HepG2 (cell line): ENCODE measurements around the gene KLHL17. TPM values are rescaled to one million over a fixed set of nuclear protein-coding genes. Genes with fewer than 3 reads are reported as not detected.

Source experiments
- ATAC-seq: fragments of 200-7000 bp; cut with Tn5 transposase; 3 replicates; pipeline ENCODE4 v1.9.1; 2020; ENCODE audit warnings: mild to moderate bottlenecking, moderate library complexity
- BruUV-seq: library from RNA; stranded (reverse); fragments of 400-500 nt; replicated peaks from 2 replicates; lab custom pipeline; 2021; lab: Mats Ljungman, UMichigan
- CTCF ChIA-PET: fragments of 300-600 bp; formaldehyde crosslinking; extraction: SDS; loops from one replicate; lab custom pipeline; 2021; ENCODE audit warnings: low total read pairs, inconsistent platforms, low intra/inter-chr PET ratio; lab: Yijun Ruan, JAX
- POLR2A ChIA-PET: fragments of 350-600 bp; sonication (Branson Sonifier 250); formaldehyde crosslinking; loops from one replicate; lab custom pipeline; 2020; ENCODE audit warnings: antibody characterized with exemption, inconsistent platforms; lab: Yijun Ruan, JAX
- DNase-seq: peaks from one replicate; pipeline ENCODE4 v3.0.0-alpha.2; 2015; ENCODE audit warnings: low spot score
- FAIRE-seq: peaks from 3 replicates; lab custom pipeline; 2011; peaks lifted over from hg19 to GRCh38; lab: Jason Lieb, UNC
- H2AFZ ChIP-seq: one replicate; pipeline ENCODE4 v1.6.1; 2011; ENCODE audit warnings: low read length, inconsistent platforms
- H3K27ac ChIP-seq: fragments of 300-600 bp; 3 replicates; pipeline ENCODE4 v1.8.0; 2011; ENCODE audit warnings: mixed run types, mild to moderate bottlenecking, mixed read lengths, low read length, inconsistent platforms; ENCODE audit not compliant: insufficient read depth; ENCODE audit errors: extremely low read length
- H3K27me3 ChIP-seq, 2 experiments: fragments of 200-600 bp in 1 of 2; 2 replicates in 1 of 2; 3 replicates in 1 of 2; pipeline versions ENCODE4 v1.6.0 to v1.8.0; 2011; ENCODE audit warnings: low read length in 2 of 2, mild to moderate bottlenecking in 2 of 2, moderate library complexity in 2 of 2, inconsistent platforms in 1 of 2; ENCODE audit not compliant: insufficient read depth in 2 of 2, control insufficient read depth in 1 of 2
- H3K36me3 ChIP-seq, 2 experiments: fragments of 200-600 bp in 1 of 2; replicated peaks in 1 of 2; 2 replicates in 1 of 2; 3 replicates in 1 of 2; pipeline versions ENCODE4 v1.5.1 to v1.8.0; 2011; ENCODE audit warnings: low read length in 2 of 2, inconsistent platforms in 1 of 2; ENCODE audit not compliant: insufficient read depth in 2 of 2, control insufficient read depth in 1 of 2
- H3K4me1 ChIP-seq: 2 replicates; pipeline ENCODE4 v1.5.1; 2012; ENCODE audit warnings: low read length, inconsistent platforms; ENCODE audit not compliant: insufficient read depth
- H3K4me2 ChIP-seq: 2 replicates; pipeline ENCODE4 v1.6.0; 2011; ENCODE audit warnings: low read depth, low read length, inconsistent platforms
- H3K4me3 ChIP-seq, 3 experiments: fragments of 200-600 bp in 1 of 3; sonication (generic), shearing (Covaris generic) in 1 of 3; replicated peaks in 1 of 3; 2 replicates each; pipeline ENCODE4 v1.5.1; 2011 to 2016; ENCODE audit warnings: low read length in 3 of 3, inconsistent platforms in 2 of 3, low read depth in 2 of 3, mild to moderate bottlenecking in 2 of 3, control low read depth in 1 of 3, mixed read lengths in 1 of 3; ENCODE audit not compliant: insufficient read depth in 1 of 3
- H3K79me2 ChIP-seq: one replicate; pipeline ENCODE4 v1.6.1; 2011; ENCODE audit warnings: low read length, inconsistent platforms; ENCODE audit not compliant: insufficient read depth
- H3K9ac ChIP-seq: 2 replicates; pipeline ENCODE4 v1.6.0; 2011; ENCODE audit warnings: mild to moderate bottlenecking, low read depth, low read length, inconsistent platforms; ENCODE audit not compliant: insufficient read depth
- H3K9me3 ChIP-seq: 2 replicates; pipeline ENCODE4 v1.5.1; 2012; ENCODE audit warnings: mild to moderate bottlenecking, low read length
- H4K20me1 ChIP-seq: 2 replicates; pipeline ENCODE4 v1.6.0; 2011; ENCODE audit warnings: inconsistent platforms, mild to moderate bottlenecking, low read length, moderate library complexity; ENCODE audit not compliant: insufficient read depth
- NFYC ChIP-seq: IDR thresholded peaks from 2 replicates; pipeline ENCODE4 v1.6.1; 2016; ENCODE audit warnings: missing genetic modification reagents, missing compliant biosample characterization
- ZFX ChIP-seq: sonication (generic); formaldehyde crosslinking; IDR thresholded peaks from 2 replicates; pipeline ENCODE4 v1.4.0; 2020; ENCODE audit warnings: mild to moderate bottlenecking, low read depth, missing genetic modification reagents, moderate library complexity
- ZNF3 ChIP-seq: IDR thresholded peaks from 2 replicates; pipeline ENCODE4 v1.7.0; 2017; ENCODE audit warnings: inconsistent platforms
- ZSCAN12 ChIP-seq: sonication (generic); formaldehyde crosslinking; IDR thresholded peaks from 2 replicates; pipeline ENCODE4 v1.9.0; 2021; ENCODE audit warnings: mild to moderate bottlenecking, missing genetic modification reagents
- ZSCAN21 ChIP-seq: sonication (generic); formaldehyde crosslinking; IDR thresholded peaks from 2 replicates; pipeline ENCODE4 v1.8.0; 2022; ENCODE audit warnings: mild to moderate bottlenecking, missing genetic modification reagents, moderate library complexity, borderline replicate concordance
- WGBS: methylation state at CpG from one replicate; pipeline ENCODE4 v1.1.6; 2017; ENCODE audit warnings: low lambda C conversion rate; 5-methylcytosine and 5-hydroxymethylcytosine counted together
- in situ Hi-C: cut with HindIII; loops from 2 replicates; pipeline ENCODE4 v1.10.0; 2017; ENCODE audit warnings: low pct_unique_long_range_greater_than_20kb; ENCODE audit not compliant: extremely low pct_ligation_motif_present
- intact Hi-C: fragments of 100-400 bp; cut with micrococcal nuclease; formaldehyde crosslinking; loops from one replicate; pipeline ENCODE4 v1.10.0; 2022; ENCODE audit not compliant: unreplicated experiment
- polyA plus RNA-seq, 8 experiments: library from polyadenylated mRNA; depleted of rRNA in 3 of 8; stranded (reverse) in 7 of 8; unstranded in 1 of 8; fragments of >200 nt; fragmentation: Illumina TruSeq in 4 of 8; extraction: Trizol in 4 of 8; gene quantifications; 2 replicates each; pipeline versions ENCODE4 v1.2.1 to v1.2.3, GENCODE V29; 2011 to 2016; ENCODE audit warnings: low read depth in 4 of 8, missing spikeins in 1 of 8, mixed read lengths in 1 of 8; ENCODE audit not compliant: insufficient read depth in 1 of 8
- total RNA-seq, 5 experiments: library from RNA; depleted of rRNA; stranded (reverse); fragments of >200 nt; fragmentation: Illumina TruSeq; extraction: Trizol; gene quantifications; 2 replicates each; pipeline ENCODE4 v1.2.3, GENCODE V29; 2016; ENCODE audit warnings: low read depth in 1 of 5

Gene KLHL17
- total and polyA plus RNA-seq, 2 of the 13 experiments (the other 11 are each of a cell fraction or from before 2014, with no cell fraction given) = 9.3 to 24.7 TPM

DNA sequence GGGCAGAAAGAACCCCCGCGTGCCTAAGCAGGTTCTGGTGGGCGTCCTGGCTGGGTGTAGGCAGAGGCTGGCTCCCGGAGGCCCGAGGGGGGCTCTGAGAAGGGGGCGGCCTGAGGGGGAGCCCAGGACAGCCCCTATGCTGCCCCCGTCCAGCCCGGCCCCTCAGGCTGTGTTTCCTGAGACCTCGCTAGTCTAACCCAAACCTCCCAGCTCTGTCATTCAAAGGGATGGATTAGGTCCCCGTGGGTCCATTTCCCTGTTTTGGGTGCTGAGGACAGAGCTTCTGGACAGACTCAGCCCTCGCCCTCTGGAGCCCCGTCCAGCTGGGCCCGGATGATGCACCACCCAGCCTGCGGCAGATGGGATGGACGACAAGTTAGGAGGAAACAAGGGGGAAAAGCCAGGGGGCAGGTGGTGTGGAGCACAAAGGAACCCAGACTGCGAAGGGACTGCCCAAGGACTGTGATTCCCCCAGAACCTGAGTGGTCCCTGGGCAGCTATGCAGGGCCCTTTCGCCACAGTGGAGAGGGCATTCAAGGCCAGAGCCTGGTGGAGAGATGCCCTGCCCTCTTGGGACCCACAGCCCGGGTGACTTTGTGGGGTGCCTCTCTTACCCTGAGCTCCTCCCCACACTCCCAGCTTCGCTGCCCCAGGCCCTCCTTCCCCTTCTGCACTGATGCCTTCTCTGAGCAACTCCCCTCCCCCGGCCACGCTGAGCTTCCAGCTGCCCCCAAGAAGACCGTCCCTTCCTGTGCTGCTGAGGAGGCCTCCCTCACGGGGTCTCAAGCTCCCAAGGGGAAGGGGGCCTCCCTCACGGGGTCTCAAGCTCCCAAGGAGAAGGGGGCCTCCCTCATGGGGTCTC, 36.7 kb downstream of the KLHL17 start:
- ChIA-PET CTCF (no interaction called here), POLR2A (interaction anchor here (1.4 to 2.3 kb wide), 2 partner anchors 9 to 67 kb away, joined by 4 to 6 read pairs; no protein-coding TSS in a partner anchor)
- H3K4me2 ChIP-seq = peak overlapping the region; percentile 1; the same call in 1 of the 2 replicates
- intact Hi-C loops (no loop called here), in situ Hi-C loops (no loop called here)
- FAIRE-seq (no peak), ATAC-seq (no peak), DNase-seq (no peak)
- no peaks in the 10 kb centered on the region; a peak in 1 of 5 replicates for H3K27me3 ChIP-seq
- TF ChIP-seq ZNF3 (CRISPR knock-in tag) (no peak), ZFX (CRISPR knock-in tag) (peak; percentile 16; the same call in 1 of the 2 replicates), ZSCAN12 (CRISPR knock-in tag) (no peak), NFYC (no peak)
- no peak overlapping the region for H3K27ac ChIP-seq
- H3K36me3 ChIP-seq = no peaks in the 10 kb centered on the region
- H4K20me1 ChIP-seq = peaks cover 4% of the 10 kb centered on the region; the same call in 1 of the 2 replicates
- peaks cover 9% of the 10 kb centered on the region for H3K79me2 ChIP-seq
- WGBS = 64% methylated on average over 19 of the region's 24 CpGs
- H3K9ac ChIP-seq = no peak overlapping the region
- H2AFZ ChIP-seq = no peak overlapping the region
- H3K4me3 ChIP-seq = no peak overlapping the region
- peaks cover 39% of the 10 kb centered on the region for H3K4me1 ChIP-seq
- peaks cover under 1% of the 10 kb centered on the region for H3K9me3 ChIP-seq
- no TSS peak for BruUV-seq

DNA sequence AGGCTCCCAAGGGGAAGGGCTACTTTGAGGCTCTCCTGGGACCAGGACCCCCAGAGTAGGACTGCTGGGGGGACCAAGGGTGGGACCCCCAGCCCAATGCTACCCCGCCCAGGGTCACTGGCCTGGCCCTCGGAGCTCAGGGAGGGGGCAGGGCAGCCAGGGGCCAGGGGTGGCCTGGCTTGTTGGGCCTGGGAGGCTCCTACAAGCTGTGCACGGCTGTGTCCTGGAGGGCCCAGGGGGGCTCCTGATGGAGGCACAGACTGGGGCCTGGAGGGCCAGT, 37.3 kb downstream of the KLHL17 start:
- FAIRE-seq = no peak
- H3K27ac ChIP-seq = no peak overlapping the region

More for the DNA sequence above, 37.3 kb downstream of the KLHL17 start:
- H3K36me3 ChIP-seq = no peaks in the 10 kb centered on the region
- H3K4me1 ChIP-seq = peaks cover 42% of the 10 kb centered on the region
- TF ChIP-seq ZSCAN21 (CRISPR knock-in tag) = no peak
- TF ChIP-seq, all 625 proteins: peak for 0
- H4K20me1 ChIP-seq = peaks cover 4% of the 10 kb centered on the region; the same call in 1 of the 2 replicates
- CTCF ChIA-PET = no interaction called here
- peak overlapping the region; percentile 12; the same call in 1 of the 2 replicates for H3K4me2 ChIP-seq
- no CpG with 5 or more reads among the region's 3 CpGs for WGBS
- intact Hi-C loops (no loop called here), in situ Hi-C loops (no loop called here)
- no peaks in the 10 kb centered on the region; a peak in 1 of 5 replicates for H3K27me3 ChIP-seq
- DNase-seq = no peak
- no peak overlapping the region for H3K9ac ChIP-seq
- no TSS peak for BruUV-seq
- H3K4me3 ChIP-seq = no peak overlapping the region
- no peak overlapping the region for H2AFZ ChIP-seq
- POLR2A ChIA-PET = interaction anchor here (1.0 to 3.2 kb wide), 4 partner anchors 9 to 66 kb away, joined by 3 to 13 read pairs (median 5); partner anchors contain the start of gene ISG15
- no peak for ATAC-seq
- no peaks in the 10 kb centered on the region for H3K9me3 ChIP-seq
- H3K79me2 ChIP-seq = peaks cover 9% of the 10 kb centered on the region
